Left renal pelvis (tissue), 4 donors: ENCODE measurements around the gene CNTNAP2. TPM values are rescaled to one million over a fixed set of nuclear protein-coding genes. Genes with fewer than 3 reads are reported as not detected.
"Not testable (repeated sequence)": the region's sequence is repeated elsewhere in the genome, so short reads cannot be mapped to it uniquely, and the experiment has no call there.

ENCODE experiments used
- DNase-seq, 4 donors: peaks; one replicate each; pipeline ENCODE4 v3.0.0-alpha.2; 2013; ENCODE audit warnings: low read depth in 4 of 4, low spot score in 3 of 4
- polyA plus RNA-seq, 4 donors: library from polyadenylated mRNA; unstranded; fragments of 120-200 nt; gene quantifications; one replicate each; pipeline ENCODE4 v1.2.1, GENCODE V29; 2013; ENCODE audit not compliant: insufficient read length in 4 of 4

The CNTNAP2 gene
- polyA plus RNA-seq, 4 donors, result 23.5 to 71.0 (median 29.4) TPM

GRCh38 chr7:147771344-147771743 is 1654.7 kb downstream of the CNTNAP2 start:
- no peak for DNase-seq

DNA sequence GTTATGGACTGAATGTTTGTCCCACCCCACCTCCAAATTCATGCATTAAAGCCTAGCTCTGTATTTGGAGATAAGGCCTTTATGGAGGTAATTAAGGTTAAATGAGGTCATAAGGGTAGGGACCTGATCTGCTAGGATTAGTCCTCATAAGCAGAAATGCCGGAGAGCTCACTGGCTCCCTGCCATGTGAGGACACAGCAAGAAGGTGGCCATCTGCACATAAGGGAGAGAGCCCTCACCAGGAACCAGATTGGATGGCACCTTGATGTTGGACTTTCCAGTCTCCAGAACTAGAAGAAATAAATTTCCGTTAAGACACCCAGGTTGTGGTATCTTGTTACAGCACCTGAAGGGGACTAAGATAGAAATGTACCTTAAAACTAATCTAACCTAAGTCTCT is 1657.9 kb downstream of the CNTNAP2 start:
- no peak for DNase-seq

DNA sequence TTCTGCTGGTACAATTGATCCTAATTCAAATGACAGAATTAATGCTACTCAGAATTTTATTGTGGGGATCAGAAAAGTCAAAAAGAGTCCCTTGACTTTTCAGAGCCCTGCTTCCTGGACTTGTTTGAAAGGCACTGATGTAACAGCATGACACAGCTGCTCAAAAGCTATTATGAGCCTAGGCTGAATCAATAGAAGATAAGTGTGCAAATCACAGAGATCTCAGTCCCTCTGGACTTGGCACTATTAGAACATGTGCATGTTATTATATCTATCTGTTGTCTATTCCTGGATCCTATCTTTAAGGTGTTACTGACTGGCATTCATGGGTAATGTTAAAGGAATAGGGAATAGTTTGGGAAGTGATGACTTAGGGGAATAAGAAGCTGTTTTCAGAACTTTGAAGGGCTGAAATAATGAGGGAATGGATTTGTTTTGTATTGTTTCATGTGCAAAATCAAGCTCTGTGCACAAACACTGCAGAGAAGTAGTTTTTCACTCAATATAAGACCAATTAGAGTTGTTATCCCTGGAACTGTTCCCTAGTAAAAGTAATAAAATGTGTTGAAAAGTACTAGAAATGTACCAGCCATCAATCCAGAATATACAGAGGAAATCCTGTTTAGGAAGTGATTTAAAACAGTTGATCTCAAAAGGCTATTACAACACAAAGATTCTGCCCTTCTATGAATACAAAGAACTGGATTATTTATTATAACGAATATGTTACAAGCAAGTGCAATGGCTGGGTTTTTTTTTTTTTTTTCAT is 1659.1 kb downstream of the CNTNAP2 start:
- DNase-seq, result peak in 2 of 4 donors; percentile 8 to 14

- DNase-seq, result no peak
Observed at GRCh38 chr7:147777309-147777708, 1660.7 kb downstream of the CNTNAP2 start.

DNA sequence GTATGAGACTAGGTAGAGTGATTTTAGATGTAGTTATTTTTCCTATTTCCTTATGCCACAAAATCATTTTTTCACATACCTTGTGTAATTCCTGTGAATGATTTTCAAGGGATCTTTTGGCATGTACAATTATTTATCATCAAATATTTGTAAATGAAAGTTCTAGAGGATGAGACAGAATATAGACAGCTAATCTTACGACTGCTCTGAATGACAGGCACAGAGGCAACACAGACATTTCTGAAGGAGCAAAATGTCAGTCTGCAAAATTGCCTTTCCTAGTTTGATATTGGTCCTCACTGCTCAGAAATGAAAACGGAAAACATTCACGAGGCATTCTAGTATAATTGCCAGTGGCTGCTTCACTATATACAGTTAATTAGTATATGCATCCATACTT is 1663.3 kb downstream of the CNTNAP2 start:
- DNase-seq, result no peak

GRCh38 chr7:147796581-147796980 is 1680.0 kb downstream of the CNTNAP2 start:
- no peak for DNase-seq

DNA sequence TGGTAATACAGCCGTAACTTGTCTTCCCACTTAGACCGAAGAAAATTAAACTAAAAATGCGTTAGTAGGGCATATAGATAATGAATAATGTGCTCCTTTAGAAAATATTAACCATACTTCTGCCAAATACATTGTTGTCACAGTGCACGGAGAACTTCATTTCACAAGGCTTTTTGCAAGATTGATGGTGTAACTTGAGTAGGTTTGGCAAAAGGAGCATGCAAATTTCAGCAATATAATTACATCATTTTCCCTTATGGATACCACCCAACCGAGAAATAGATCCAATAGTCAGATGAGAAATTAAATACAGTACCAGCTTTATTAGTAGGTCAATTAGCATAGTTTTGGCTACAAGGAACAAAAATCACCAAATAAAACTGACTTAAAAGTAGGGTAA is 1681.4 kb downstream of the CNTNAP2 start:
- no peak for DNase-seq

DNA sequence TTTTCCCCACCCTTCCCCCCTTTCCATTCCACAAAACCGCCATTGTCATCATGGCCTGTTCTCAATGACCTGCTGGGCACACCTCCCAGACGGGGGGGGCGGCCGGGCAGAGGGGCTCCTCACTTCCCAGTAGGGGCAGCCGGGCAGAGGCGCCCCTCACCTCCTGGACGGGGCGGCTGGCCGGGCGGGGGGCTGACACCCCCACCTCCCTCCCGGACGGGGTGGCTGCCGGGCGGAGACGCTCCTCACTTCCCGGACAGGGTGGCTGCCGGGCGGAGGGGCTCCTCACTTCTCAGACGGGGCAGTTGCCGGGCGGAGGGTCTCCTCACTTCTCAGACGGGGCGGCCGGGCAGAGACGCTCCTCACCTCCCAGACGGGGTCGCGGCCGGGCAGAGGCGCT is 1685.2 kb downstream of the CNTNAP2 start:
- DNase-seq, result not testable (repeated sequence)

GRCh38 chr7:147803151-147803550 is 1686.5 kb downstream of the CNTNAP2 start:
- DNase-seq, result no peak

DNA sequence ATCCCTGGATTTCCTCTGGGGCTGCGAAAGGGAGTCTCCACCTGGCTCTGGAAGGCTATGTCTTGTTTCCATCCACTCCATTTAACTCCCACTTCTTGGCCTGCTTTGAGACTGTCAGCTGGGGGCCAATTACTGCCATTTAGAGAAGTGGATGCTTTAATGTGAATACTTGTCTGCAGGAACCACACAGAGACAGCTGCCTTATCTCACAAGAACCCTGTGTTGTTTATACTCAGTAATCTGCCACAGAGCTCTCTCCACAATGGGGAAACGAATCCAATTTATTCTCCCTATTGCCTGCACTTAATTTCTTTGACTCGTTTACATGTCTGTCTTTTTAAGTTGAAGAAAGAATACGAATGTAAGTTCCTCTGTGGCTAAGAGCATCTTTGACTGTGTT is 1687.0 kb downstream of the CNTNAP2 start:
- peak in 2 of 4 donors; percentile 26 to 28 for DNase-seq

GRCh38 chr7:147804032-147804431 is 1687.4 kb downstream of the CNTNAP2 start:
- DNase-seq, result no peak

GRCh38 chr7:147805996-147806576 is 1689.5 kb downstream of the CNTNAP2 start:
- DNase-seq, result no peak

DNA sequence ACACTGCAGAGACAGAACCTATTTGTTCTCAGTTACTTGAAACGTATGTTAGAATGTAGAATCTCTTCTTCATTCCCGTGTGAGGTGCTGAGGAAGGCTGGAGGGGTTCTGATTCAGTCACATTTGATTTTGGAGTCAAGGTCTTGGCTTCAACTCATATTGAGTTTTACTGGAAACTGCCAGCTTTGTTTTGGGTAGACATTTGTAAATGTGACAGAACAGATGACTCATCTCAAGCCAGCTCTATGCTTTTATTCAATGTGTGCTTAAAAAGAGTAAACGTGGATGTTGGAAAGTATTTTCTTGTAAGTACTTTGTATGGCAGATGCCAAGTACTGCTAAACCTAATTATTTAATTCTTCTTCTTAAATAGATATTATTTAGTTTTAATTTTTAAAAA is 1693.2 kb downstream of the CNTNAP2 start:
- no peak for DNase-seq

DNA sequence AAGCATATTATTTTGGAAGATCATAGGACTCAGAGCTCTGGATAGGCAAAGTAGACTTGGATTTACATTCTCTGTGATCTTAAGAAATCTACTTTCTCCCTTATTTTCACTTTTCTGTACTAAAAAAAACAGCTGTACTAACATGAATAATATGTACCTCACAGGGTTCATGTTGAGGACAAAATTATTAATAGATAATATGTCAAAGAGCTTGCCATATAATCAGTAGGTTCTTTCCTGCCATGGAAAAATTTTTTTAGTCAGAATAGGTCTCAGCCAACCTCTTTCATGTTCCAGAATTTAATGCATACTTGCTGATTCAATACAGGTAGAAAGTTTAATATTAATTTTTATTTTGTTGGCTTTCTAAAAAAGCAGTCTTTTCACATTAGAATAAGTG is 1693.7 kb downstream of the CNTNAP2 start:
- DNase-seq, result no peak

DNA sequence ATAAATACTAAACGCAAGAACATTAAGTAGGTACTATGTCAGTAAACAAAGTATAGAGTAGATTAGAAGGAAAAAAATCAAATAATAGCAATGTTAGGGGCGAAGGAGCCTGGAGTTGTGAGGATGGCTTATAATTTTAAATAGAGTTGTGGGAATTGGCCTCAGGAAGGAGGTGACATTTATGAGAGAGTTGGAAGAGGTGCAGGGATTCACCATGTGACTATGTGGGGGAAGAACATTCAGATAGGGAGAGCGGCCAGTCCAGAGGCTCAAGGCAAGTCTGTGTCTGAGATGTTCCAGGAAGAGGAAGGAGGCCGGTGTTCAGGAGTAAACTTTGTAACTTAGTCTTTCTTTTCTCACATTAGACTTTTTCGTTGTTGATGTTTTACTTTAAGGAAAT is 1695.3 kb downstream of the CNTNAP2 start:
- no peak for DNase-seq

DNA sequence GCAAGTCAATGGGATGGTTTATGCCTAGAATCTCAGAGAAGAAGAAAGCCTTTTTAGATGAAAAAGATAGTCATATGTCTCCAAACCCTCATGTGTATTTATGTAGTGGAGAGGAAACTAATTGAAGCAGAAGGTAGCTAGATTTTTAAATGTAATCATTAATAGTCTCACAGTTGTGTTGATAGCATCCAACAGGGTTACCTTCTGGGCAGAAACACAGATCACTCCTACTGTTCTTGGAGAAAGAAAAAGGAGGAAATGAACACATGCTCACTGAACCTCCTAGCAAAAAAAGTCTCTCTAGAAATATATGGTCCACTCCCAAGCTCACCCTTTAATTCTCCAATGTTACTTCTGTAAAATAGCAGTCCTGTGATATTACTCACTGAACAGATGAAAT is 1696.7 kb downstream of the CNTNAP2 start:
- no peak for DNase-seq

DNA sequence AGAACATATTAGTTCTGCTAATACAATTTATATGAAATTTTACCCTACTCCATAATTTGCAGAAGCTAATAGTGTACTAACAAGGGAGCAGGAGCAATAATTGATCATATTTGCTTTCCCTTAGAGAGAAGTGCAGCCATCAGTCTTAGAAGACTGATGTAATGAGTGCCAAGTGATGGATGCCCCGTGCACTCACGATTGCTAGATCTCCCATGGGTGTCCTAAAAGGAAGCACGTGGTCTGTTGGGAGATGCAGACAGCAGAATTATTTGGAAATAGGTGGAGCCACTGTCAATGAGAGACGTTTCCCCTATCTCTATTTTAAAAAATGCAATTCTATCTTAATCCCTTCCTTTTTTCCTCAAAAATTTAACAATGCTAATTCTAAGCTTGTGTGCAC is 1701.7 kb downstream of the CNTNAP2 start:
- no peak for DNase-seq

DNA sequence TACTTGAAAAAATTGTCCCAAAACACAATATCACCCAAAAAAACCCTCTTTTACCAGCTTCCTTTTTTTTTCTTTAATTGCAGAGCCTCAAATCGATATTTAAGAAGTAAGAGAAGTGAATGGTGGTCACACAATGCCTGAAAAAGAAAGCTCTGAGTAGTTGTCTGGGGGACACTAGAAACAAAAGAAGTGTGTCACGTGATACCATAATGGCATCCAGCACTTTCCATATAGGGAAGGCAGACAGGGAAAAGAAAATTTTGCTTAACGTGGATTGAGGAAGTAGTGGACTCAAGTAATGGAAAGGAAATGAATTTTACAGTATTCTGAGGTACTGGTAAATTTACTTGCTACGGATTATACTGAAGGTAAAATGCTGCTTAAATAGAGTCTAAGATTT is 1708.1 kb downstream of the CNTNAP2 start:
- no peak for DNase-seq

GRCh38 chr7:147829016-147829415 is 1712.4 kb downstream of the CNTNAP2 start:
- no peak for DNase-seq

DNA sequence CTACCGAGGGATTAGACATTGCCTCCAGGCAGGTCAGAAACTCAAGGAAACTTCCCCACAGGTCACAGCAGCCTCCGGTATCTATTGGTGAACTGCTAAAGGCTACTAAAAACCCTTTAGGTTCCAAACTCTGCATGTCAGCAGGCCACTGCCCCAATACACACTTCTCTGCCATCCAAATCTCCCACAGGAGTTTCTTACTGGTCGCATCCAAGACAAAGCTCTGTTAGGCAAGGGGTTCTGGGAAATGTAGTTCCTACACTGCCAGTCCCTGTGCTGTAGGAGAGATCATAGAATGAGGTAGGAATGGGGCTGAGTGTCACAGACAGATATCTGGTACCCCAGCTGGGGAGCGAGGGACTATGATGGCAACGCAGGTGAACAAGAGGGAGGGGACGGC is 1717.0 kb downstream of the CNTNAP2 start:
- no peak for DNase-seq

DNA sequence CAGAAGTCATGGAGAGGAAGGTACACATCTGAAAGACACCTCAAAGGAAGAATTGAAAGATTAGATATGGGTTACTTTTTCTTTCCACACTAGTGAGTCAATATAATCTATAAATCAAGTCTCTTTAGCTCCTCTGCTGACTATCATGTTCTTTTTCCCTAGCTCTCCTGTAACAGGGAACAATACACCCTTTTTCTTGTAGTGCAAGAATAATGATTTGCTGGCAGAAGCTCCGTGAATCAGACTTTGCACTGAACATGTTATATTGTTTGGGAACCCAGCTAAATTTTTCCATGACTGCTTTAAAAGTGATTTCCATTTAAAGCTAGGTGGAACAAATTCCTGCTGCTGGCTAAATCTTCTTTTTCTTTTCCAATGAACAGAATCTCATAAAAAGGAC is 1717.4 kb downstream of the CNTNAP2 start:
- DNase-seq, result no peak

GRCh38 chr7:147852833-147853232 is 1736.2 kb downstream of the CNTNAP2 start:
- no peak for DNase-seq
